NOMO-1 treated with DMSO at 0.1 percent for 48 hours (cell line): Measurements from ENCODE around the gene ASMT.
"Not testable (repeated sequence)": the region's sequence is repeated elsewhere in the genome, so short reads cannot be mapped to it uniquely, and the experiment has no call there.

ENCODE experiments used
- DNase-seq: peaks from one replicate; lab custom pipeline; 2025; ENCODE audit not compliant: unreplicated experiment; lab: John Stamatoyannopoulos, UW

Gene ASMT

GRCh38 chrX:1597345-1598020 lies 17.4 kb upstream of the ASMT start:
- DNase-seq, result no peak

GRCh38 chrX:1598021-1598875 lies 16.6 kb upstream of the ASMT start:
- no peak for DNase-seq

GRCh38 chrX:1598876-1599790 lies 15.7 kb upstream of the ASMT start:
- no peak for DNase-seq

GRCh38 chrX:1599791-1600405 lies 15.0 kb upstream of the ASMT start:
- no peak for DNase-seq

GRCh38 chrX:1600406-1601050 lies 14.3 kb upstream of the ASMT start:
- DNase-seq, result no peak

GRCh38 chrX:1601051-1601767 lies 13.7 kb upstream of the ASMT start:
- no peak for DNase-seq

GRCh38 chrX:1601768-1602085 lies 13.1 kb upstream of the ASMT start:
- no peak for DNase-seq

- no peak for DNase-seq
Observed at GRCh38 chrX:1602299-1602698, 12.6 kb upstream of the ASMT start.

- no peak for DNase-seq
Observed at GRCh38 chrX:1606496-1606895, 8.4 kb upstream of the ASMT start.

GRCh38 chrX:1609311-1609710 lies 5.5 kb upstream of the ASMT start:
- no peak for DNase-seq

GRCh38 chrX:1609762-1610161 lies 5.1 kb upstream of the ASMT start:
- no peak for DNase-seq

GRCh38 chrX:1610166-1610565 lies 4.7 kb upstream of the ASMT start:
- no peak for DNase-seq

GRCh38 chrX:1610736-1611135 lies 4.1 kb upstream of the ASMT start:
- no peak for DNase-seq

GRCh38 chrX:1612641-1613286 lies 2.1 kb upstream of the ASMT start:
- no peak for DNase-seq

- DNase-seq, result no peak
Observed at GRCh38 chrX:1618689-1619088, 3.8 kb downstream of the ASMT start.

GRCh38 chrX:1623691-1624090 lies 8.8 kb downstream of the ASMT start:
- no peak for DNase-seq

GRCh38 chrX:1624158-1624860 lies 9.4 kb downstream of the ASMT start:
- not testable (repeated sequence) for DNase-seq

- not testable (repeated sequence) for DNase-seq
Observed at GRCh38 chrX:1624861-1625215, 10.0 kb downstream of the ASMT start.

GRCh38 chrX:1629244-1629643 lies 14.4 kb downstream of the ASMT start:
- no peak for DNase-seq
